Activated naive CD4-positive, alpha-beta T cell treated with anti-CD3 and anti-CD28 coated beads, Interleukin-2, amount 10 ng/mL, durations not matched to agents 5 hours and 36 hours (primary cell): ENCODE measurements around the gene SAP30BP. TPM values are rescaled to one million over a fixed set of nuclear protein-coding genes. Genes with fewer than 3 reads are reported as not detected.

Experiments
- total RNA-seq, 2 experiments: library from RNA; stranded (reverse); gene quantifications; one replicate each; pipeline ENCODE4 v1.2.3, GENCODE V29; 2021

SAP30BP gene
- total RNA-seq = 10 to 100 TPM; 70.5 to 79.5 TPM

DNA sequence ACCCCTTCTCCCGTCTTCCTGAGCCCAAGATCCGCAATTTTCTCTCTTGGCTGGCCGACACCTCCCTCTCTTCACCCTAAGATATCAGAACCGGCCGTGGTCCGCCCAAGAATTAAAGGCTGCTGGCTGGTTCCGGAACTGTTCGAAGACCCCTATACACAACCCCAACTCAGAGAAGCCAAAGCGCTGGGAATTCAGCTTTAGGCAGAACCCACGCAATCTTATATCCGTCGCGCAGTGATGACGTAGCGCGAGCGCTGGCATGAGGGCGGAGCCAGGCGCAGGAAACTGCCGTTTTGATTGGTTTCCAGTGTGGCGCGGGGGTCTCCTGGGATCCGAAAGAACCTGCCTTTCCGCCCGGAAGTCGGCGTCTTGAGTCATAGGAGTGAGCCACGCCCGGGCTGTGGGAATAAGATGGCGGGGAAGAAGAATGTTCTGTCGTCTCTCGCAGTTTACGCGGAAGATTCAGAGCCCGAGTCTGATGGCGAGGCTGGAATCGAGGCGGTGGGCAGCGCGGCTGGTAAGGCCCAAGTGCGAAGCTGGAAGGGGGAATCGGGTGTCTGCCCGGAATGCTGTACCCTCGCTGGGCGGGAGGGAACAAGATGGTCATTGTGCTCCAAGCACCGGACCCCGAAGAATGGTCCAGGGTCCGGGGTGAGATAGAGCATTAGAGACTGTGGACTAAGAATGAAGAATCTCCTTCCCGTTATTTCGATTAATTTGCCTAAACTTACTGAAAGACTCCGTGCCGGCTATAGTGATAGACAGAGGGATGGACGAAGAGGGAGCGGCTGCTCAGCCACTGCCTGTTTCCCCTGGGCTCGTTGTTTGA lies at the start of gene SAP30BP, which contains the start of gene RECQL5:
Gene SAP30BP, plus strand, starts transcription at position 380 of the 832 bp plus-strand sequence. Its CDS starts 35 bp downstream, at position 415.
Gene RECQL5, minus strand, starts transcription at position 196 of the 832 bp plus-strand sequence. CDS start 597 bp downstream, outside the sequence.

GRCh38 chr17:75632863-75633485 lies 34.2 kb upstream of the SAP30BP start, which contains the start of gene SMIM5:
Gene SMIM5, plus strand, starts transcription at chr17:75633434. Its CDS starts 6,768 bp downstream, at chr17:75640202.

GRCh38 chr17:75720656-75721462 lies 53.7 kb downstream of the SAP30BP start, which contains the start of gene ITGB4:
Gene ITGB4, plus strand, starts transcription at chr17:75721459. Its CDS starts 3,245 bp downstream, at chr17:75724704.

Other genes with a start within 250 kb of the SAP30BP start
- gene TMEM94, start 210.7 kb upstream of the SAP30BP start, total RNA-seq = 10 to 100 TPM; 79.4 to 87.2 TPM
- 1 to 10 TPM; 1.3 to 1.6 TPM for gene CASKIN2, start 151.8 kb upstream of the SAP30BP start, total RNA-seq
- 10 to 100 TPM; 45.7 to 46.0 TPM for gene TSEN54, start 150.8 kb upstream of the SAP30BP start, total RNA-seq
- 10 to 100 TPM; 22.2 to 23.4 TPM for gene LLGL2, start 141.6 kb upstream of the SAP30BP start, total RNA-seq
- 10 to 100 TPM; 31.0 to 32.0 TPM for gene MYO15B, start 79.5 kb upstream of the SAP30BP start, total RNA-seq
- under 1 TPM in 1 of 2 experiments, not detected in 1; 0.15 TPM for gene SMIM5, start 33.9 kb upstream of the SAP30BP start, total RNA-seq
- 10 to 100 TPM; 37.6 to 43.7 TPM for gene RECQL5, start 184 bp upstream of the SAP30BP start, total RNA-seq
- 1 to 10 TPM; 1.5 to 1.6 TPM for gene ITGB4, start 54.1 kb downstream of the SAP30BP start, total RNA-seq
- 10 to 100 TPM; 32.4 to 36.0 TPM for gene GALK1, start 97.9 kb downstream of the SAP30BP start, total RNA-seq
- 10 to 100 TPM; 24.7 to 29.8 TPM for gene UNK, start 117.5 kb downstream of the SAP30BP start, total RNA-seq
- 100 to 1,000 TPM; 170 to 185 TPM for gene UNC13D, start 177.1 kb downstream of the SAP30BP start, total RNA-seq
- gene WBP2, start 188.0 kb downstream of the SAP30BP start, total RNA-seq = 10 to 100 TPM; 84.7 to 87.8 TPM
- 10 to 100 TPM; 26.7 to 33.0 TPM for gene TRIM47, start 211.2 kb downstream of the SAP30BP start, total RNA-seq
- gene TRIM65, start 229.6 kb downstream of the SAP30BP start, total RNA-seq = 10 to 100 TPM; 29.1 to 30.9 TPM
- gene MRPL38, start 237.5 kb downstream of the SAP30BP start, total RNA-seq = 10 to 100 TPM; 86.9 to 87.8 TPM